Loucy (cell line): ENCODE measurements around the gene PTGR2.

Source experiments
- H2AFZ ChIP-seq: fragments of 200-600 bp; sonication (generic); 2 replicates; pipeline ENCODE4 v1.6.0; 2016; ENCODE audit warnings: antibody characterized with exemption, mild to moderate bottlenecking, low read length, moderate library complexity
- H3F3A ChIP-seq: fragments of 200-600 bp; 2 replicates; pipeline ENCODE4 v1.6.0; 2016; ENCODE audit warnings: antibody characterized with exemption, low read depth, mild to moderate bottlenecking
- H3K27me3 ChIP-seq: fragments of 200-600 bp; sonication (generic); 2 replicates; pipeline ENCODE4 v1.6.1; 2014; ENCODE audit warnings: low read length, mild to moderate bottlenecking; ENCODE audit not compliant: insufficient read depth, poor library complexity, severe bottlenecking
- H3K36me3 ChIP-seq: fragments of 200-600 bp; sonication (generic); 2 replicates; pipeline ENCODE4 v1.6.1; 2016; ENCODE audit warnings: low read length; ENCODE audit not compliant: insufficient read depth
- H3K4me1 ChIP-seq: fragments of 200-600 bp; sonication (generic); 2 replicates; pipeline ENCODE4 v1.5.1; 2014; ENCODE audit warnings: low read length, mild to moderate bottlenecking; ENCODE audit not compliant: insufficient read depth, poor library complexity, severe bottlenecking
- H3K4me2 ChIP-seq: fragments of 200-600 bp; sonication (generic); 2 replicates; pipeline ENCODE4 v1.6.0; 2014; ENCODE audit warnings: antibody characterized with exemption, low read length, low read depth, mild to moderate bottlenecking; ENCODE audit not compliant: poor library complexity, severe bottlenecking
- H3K4me3 ChIP-seq: fragments of 200-600 bp; sonication (generic); 2 replicates; pipeline ENCODE4 v1.5.1; 2014; ENCODE audit warnings: low read length, mild to moderate bottlenecking, mixed read lengths; ENCODE audit not compliant: poor library complexity, severe bottlenecking
- H3K79me2 ChIP-seq: fragments of 200-600 bp; sonication (generic); 2 replicates; pipeline ENCODE4 v1.6.1; 2014; ENCODE audit warnings: low read length; ENCODE audit not compliant: insufficient read depth
- H3K9ac ChIP-seq: fragments of 200-600 bp; sonication (generic); 2 replicates; pipeline ENCODE4 v1.6.0; 2014; ENCODE audit warnings: mild to moderate bottlenecking, low read depth, low read length, moderate library complexity; ENCODE audit not compliant: poor library complexity, severe bottlenecking
- H3K9me2 ChIP-seq: fragments of 200-600 bp; sonication (generic); replicated peaks from 2 replicates; pipeline ENCODE4 v1.6.1; 2016; ENCODE audit warnings: low read depth, low read length, mixed read lengths
- H3K9me3 ChIP-seq: fragments of 200-600 bp; sonication (generic); 2 replicates; pipeline ENCODE4 v1.6.1; 2014; ENCODE audit warnings: mild to moderate bottlenecking, antibody characterized with exemption, low read length, low read depth; ENCODE audit not compliant: insufficient read depth
- H4K20me1 ChIP-seq: fragments of 200-600 bp; sonication (generic); 2 replicates; pipeline ENCODE4 v1.6.0; 2014; ENCODE audit warnings: antibody characterized with exemption, low read length, mild to moderate bottlenecking; ENCODE audit not compliant: insufficient read depth, poor library complexity, severe bottlenecking
- CTCF ChIP-seq: fragments of 200-600 bp; sonication (generic); conservative IDR thresholded peaks from 2 replicates; pipeline ENCODE4 v1.5.1; 2014; ENCODE audit warnings: mild to moderate bottlenecking, antibody characterized with exemption, low read length
- EZH2phosphoT487 ChIP-seq: fragments of 200-600 bp; IDR thresholded peaks from 2 replicates; pipeline ENCODE4 v1.6.1; 2018; ENCODE audit warnings: antibody characterized with exemption, mild to moderate bottlenecking, moderate library complexity, borderline replicate concordance

The PTGR2 gene

DNA sequence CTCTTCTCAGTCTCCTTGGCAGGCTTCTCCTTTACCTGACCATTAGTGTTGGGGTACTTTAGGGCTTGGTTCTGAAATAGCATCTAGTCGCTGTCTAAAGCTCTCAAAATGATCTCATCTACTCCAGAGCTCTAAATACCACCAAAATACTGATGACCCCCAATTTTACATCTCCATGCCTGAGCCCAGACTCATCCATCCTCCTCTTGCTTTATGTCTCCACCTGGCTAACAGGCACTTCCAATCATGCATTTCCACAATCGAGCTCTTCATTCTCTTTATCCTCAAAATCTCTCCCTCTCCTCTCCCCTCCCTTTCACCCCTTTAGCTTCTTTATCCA is 40.5 kb upstream of the PTGR2 start:
- H3K4me1 ChIP-seq: peaks cover 8% of the 10 kb centered on the region
- no peak overlapping the region for H2AFZ ChIP-seq
- no peaks in the 10 kb centered on the region for H3K9me3 ChIP-seq
- no peaks in the 10 kb centered on the region for H3K79me2 ChIP-seq
- H3K9ac ChIP-seq: no peak overlapping the region
- no peaks in the 10 kb centered on the region for H3K9me2 ChIP-seq
- no peaks in the 10 kb centered on the region for H3K27me3 ChIP-seq
- no peak overlapping the region for H3K4me3 ChIP-seq
- TF ChIP-seq EZH2phosphoT487: no peak
- no peak for TF ChIP-seq CTCF
- H3F3A ChIP-seq: no peaks in the 10 kb centered on the region
- no peaks in the 10 kb centered on the region for H3K36me3 ChIP-seq
- no peaks in the 10 kb centered on the region for H4K20me1 ChIP-seq
- H3K4me2 ChIP-seq: peak overlapping the region; percentile 10

- TF ChIP-seq CTCF: no peak
- no peak for TF ChIP-seq EZH2phosphoT487
- H3K9ac ChIP-seq: no peak overlapping the region
- H3K36me3 ChIP-seq: no peaks in the 10 kb centered on the region
- no peak overlapping the region for H3K4me3 ChIP-seq
- H3K4me2 ChIP-seq: no peak overlapping the region
- H3K9me2 ChIP-seq: no peaks in the 10 kb centered on the region
- H3K79me2 ChIP-seq: no peaks in the 10 kb centered on the region
- H4K20me1 ChIP-seq: no peaks in the 10 kb centered on the region
- no peak overlapping the region for H2AFZ ChIP-seq
- H3K4me1 ChIP-seq: peaks cover 8% of the 10 kb centered on the region
- H3K9me3 ChIP-seq: no peaks in the 10 kb centered on the region
- H3K27me3 ChIP-seq: no peaks in the 10 kb centered on the region
- no peaks in the 10 kb centered on the region for H3F3A ChIP-seq
Measured at GRCh38 chr14:73814153-73814552, 37.5 kb upstream of the PTGR2 start.

GRCh38 chr14:73815849-73816248 is 35.8 kb upstream of the PTGR2 start:
- Histone ChIP-seq H3K9me3 (no peaks in the 10 kb centered on the region), H3K4me2 (no peak overlapping the region), H3K4me3 (no peak overlapping the region), H3F3A (no peaks in the 10 kb centered on the region), H3K79me2 (no peaks in the 10 kb centered on the region), H3K9me2 (no peaks in the 10 kb centered on the region), H3K4me1 (peaks cover 4% of the 10 kb centered on the region), H3K27me3 (no peaks in the 10 kb centered on the region), H2AFZ (no peak overlapping the region), H4K20me1 (no peaks in the 10 kb centered on the region), H3K9ac (no peak overlapping the region), H3K36me3 (no peaks in the 10 kb centered on the region)
- TF ChIP-seq EZH2phosphoT487 (no peak), CTCF (no peak)
